Left colon (tissue), 2 donors: Measurements from ENCODE around the gene MEGF8. TPM values are rescaled to one million over a fixed set of nuclear protein-coding genes. Genes with fewer than 3 reads are reported as not detected.
A peak's percentile ranks its signal among the peaks of the same experiment; 100 is the strongest.

Experiments
- ATAC-seq: fragments of 200-7000 bp; cut with Tn5 transposase; one replicate; pipeline ENCODE4 v1.9.1; 2020; ENCODE audit warnings: mild to moderate bottlenecking, moderate library complexity
- DNase-seq, 2 donors: peaks; one replicate each; pipeline ENCODE4 v3.0.0-alpha.2; 2020
- intact Hi-C, 2 donors: fragments of 100-400 bp; cut with DNase I in 1 of 2; cut with micrococcal nuclease in 1 of 2; formaldehyde crosslinking; loops; one replicate each; pipeline versions ENCODE4 v1.11.2 to v1.14.0; 2022; cut with DNase I, micrococcal nuclease
- total RNA-seq, 2 donors: library from RNA; stranded (reverse); fragmentation: NEBNext Ultra II Directional; extraction: Animal tissue kit (Norgen Biotek cat#: 25700); gene quantifications; one replicate each; pipeline ENCODE4 v1.2.1, GENCODE V29; 2021
- donor health status: DM: no; HTN: no; CAD: no.
- donor health status: DM: yes; HTN: yes; CAD: no.

The MEGF8 gene
- total RNA-seq, 2 donors from 2014 or later = 21.4 to 21.5 TPM

DNA sequence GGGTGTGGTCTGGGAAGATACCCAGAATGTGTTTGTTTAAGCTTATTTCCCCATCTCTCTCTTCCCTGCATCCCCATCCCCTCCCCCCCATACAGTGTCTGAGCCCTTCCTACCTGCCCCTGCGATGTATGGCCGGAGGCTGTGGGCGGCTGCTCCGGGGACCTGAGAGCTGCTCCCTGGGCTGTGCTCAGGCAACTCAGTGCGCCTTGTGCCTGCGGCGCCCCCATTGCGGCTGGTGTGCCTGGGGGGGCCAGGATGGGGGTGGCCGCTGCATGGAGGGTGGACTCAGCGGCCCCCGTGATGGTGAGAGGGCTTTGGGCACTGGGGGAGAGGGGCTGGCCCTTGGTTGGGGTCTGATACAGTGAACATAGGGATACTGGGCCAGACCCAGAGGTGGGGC lies 42.9 kb downstream of the MEGF8 start:
- intact Hi-C loops = no loop called here
- no peak for DNase-seq
- no peak for ATAC-seq

DNA sequence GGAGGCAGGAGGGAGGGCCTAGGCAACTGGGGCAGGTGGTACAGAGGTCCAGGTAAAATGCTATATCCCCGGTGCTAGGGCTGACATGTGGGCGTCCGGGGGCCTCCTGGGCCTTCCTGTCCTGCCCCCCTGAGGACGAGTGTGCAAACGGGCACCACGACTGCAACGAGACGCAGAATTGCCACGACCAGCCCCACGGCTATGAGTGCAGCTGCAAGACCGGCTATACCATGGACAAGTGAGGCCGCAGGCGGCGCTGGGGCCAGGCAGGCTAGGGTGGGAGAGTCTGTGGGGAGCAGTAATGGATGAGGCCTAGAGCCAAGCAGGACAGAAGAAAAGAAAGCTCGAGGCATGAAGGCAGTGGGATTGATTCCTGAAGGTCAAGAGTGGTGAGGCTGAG lies 43.3 kb downstream of the MEGF8 start:
- ATAC-seq (no peak), DNase-seq (no peak)
- intact Hi-C loops = no loop called here

DNA sequence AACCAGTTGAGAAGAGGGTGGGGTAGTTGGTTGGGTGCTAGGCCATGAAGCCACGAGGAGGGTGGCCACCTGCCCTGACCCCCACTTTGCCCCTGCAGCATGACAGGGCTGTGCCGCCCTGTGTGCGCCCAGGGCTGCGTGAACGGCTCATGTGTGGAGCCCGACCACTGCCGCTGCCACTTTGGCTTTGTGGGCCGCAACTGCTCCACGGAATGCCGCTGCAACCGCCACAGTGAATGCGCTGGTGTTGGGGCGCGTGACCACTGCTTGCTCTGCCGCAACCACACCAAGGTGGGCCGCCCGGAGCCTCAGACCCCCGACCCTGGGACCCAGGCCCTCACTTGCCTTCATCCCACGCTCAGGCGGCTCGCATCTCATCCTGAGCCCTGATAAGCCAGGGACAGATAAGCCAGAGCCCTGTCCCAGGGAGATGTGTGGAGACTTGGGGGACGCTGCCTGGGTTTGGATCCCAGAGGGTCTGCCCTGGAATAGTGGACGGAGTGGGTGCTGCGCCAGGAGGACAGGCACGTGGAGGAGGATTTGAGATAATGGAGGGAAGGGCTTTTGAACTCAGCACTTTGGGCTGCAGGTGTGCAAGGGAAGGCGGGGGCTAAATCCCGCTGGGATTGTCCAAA lies 44.1 kb downstream of the MEGF8 start:
- intact Hi-C loops = no loop called here
- no peak for DNase-seq
- ATAC-seq = no peak

DNA sequence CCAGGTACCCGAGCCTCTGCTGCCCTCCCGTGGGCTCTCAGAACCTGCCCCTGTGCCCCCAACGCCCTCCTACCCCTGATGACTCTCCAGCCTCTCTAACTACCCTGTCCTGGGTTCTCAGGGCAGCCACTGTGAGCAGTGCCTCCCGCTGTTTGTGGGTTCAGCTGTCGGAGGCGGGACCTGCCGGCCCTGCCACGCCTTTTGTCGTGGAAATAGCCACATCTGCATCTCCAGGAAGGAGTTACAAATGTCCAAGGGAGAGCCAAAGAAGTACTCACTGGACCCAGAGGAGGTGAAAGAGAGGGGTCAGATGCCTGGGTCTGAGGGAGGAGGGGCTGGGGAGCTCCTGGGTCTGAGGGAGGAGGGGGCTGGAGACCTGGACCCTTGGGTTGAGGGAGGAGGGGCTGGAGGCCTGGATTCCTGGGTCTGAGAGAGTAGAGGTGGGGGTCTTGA lies 44.7 kb downstream of the MEGF8 start:
- ATAC-seq = no peak
- DNase-seq = no peak
- intact Hi-C loops = no loop called here

DNA sequence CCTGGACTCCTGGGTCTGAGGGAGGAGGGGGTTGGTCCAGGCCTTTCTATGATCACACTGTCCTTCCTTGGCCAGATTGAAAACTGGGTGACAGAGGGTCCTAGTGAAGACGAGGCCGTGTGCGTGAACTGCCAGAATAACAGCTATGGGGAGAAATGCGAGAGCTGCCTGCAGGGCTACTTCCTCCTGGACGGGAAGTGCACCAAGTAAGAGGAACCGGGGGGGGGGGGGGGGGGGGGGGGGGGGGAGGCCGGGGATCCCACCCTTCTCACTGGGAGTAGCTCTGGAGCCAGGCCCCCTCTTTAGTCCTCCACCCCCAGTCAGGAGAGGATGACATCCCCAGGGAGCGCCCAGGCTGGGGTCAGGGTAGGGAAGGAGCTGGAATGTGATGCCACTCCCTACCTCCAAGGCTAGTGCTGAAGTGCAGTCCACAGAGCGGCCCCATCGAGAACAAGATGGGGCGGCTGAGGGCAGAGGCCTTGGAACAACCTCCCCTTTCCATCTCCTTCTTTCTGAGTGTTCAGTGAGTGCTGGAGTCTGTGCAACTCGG lies 45.3 kb downstream of the MEGF8 start:
- DNase-seq = no peak
- no peak for ATAC-seq
- intact Hi-C loops = no loop called here

DNA sequence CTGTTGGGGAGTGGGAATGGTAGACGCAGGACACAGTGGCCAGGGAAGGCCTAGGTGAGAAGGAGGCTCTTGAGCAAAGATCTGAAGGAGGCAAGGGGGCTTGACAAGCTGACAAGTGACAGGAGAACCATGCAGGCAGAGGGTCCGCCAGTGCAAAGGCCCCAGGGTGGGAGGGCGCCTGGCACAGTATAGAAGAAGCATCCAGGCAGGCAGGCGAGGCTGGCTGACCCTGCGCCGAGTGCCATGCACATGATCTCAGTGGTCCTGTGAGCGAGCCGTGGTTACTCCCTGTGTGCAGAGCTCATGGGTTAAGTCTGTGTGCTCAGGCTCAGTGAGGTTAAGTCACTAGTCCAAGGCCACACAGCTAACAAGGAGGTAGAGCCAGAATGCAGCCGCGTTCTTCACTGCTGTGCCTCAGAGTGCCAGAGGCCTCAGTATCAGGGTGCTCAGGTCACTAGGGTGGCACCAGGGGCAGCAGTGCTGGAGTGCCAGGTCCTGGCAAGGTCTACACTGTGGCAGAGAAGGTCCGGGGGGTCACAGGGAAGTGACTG lies 49.5 kb downstream of the MEGF8 start:
- DNase-seq (no peak), ATAC-seq (no peak)
- intact Hi-C loops = no loop called here

DNA sequence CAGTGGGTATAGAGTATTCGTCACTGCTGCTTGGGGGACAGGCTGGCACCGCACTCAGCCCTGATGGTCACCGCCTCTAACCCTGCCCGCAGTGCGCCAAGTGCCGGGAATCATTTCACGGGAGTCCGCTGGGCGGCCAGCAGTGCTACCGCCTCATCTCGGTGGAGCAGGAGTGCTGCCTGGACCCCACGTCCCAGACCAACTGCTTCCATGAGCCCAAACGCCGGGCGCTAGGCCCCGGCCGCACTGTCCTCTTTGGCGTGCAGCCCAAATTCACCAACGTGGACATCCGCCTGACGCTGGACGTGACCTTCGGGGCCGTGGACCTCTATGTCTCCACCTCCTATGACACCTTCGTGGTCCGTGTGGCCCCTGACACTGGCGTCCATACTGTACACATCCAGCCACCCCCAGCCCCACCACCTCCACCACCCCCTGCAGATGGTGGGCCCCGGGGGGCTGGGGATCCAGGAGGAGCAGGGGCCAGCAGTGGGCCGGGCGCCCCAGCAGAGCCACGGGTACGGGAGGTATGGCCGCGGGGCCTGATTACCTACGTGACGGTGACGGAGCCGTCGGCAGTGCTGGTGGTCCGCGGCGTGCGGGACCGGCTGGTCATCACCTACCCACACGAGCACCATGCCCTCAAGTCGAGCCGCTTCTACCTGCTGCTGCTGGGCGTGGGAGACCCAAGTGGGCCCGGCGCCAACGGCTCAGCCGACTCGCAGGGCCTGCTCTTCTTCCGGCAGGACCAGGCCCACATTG lies 50.2 kb downstream of the MEGF8 start:
- DNase-seq (no peak), ATAC-seq (no peak)
- intact Hi-C loops = no loop called here

DNA sequence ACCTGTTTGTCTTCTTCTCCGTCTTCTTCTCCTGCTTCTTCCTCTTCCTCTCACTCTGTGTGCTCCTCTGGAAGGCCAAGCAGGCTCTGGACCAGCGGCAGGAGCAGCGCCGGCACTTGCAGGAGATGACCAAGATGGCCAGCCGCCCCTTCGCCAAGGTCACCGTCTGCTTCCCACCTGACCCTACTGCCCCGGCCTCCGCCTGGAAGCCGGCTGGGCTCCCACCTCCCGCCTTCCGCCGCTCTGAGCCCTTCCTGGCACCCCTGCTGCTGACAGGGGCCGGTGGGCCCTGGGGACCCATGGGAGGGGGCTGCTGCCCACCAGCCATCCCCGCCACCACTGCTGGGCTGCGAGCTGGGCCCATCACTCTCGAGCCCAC lies 50.7 kb downstream of the MEGF8 start:
- no peak for DNase-seq
- ATAC-seq = no peak
- intact Hi-C loops = no loop called here

DNA sequence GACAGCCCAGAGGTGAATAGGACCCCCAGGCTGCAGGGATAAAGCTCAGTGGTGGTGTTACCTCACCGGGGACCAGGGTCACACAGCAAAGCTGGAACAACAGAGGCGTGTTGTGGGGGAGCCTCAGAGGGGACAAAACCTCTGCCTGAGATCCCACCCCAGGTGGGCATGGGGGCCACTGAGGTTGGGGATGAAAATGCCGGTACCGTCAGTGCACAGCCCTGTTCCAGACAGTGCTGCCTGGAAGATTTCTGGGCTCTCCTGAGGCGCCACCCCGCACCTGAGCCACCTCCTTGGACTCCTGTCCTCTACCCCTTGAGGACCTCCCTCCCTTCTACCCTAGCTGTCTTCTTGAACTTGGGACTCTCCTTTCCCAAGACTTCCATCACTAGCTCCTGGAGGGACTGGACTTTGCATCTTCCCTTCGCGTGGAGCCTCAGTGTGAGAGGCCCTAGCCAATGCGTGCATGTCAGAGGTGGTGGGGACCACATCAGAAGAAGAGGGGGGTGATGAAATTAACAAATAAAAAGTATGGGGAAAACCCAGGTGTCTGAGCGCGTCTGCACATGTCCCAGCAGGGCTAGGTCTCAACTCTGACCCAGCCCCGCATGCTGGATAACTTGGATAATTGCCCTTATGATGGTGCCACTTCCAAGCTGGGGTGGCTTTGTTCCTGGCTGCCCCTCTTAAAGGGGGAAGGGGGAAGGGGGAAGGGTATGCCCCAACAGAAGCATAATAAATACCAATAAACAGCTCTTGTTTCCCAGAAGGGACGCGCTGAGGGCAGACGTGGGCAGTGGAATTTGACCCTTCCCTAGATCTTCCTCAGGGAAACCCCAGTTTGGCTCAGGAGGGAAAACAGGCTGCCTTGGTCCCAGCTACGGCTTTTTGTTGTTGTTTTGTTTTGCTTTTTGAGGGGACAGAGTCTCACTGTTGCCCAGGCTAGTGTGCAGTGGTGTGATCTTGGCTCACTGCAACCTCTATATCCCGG lies 53.1 kb downstream of the MEGF8 start:
- ATAC-seq (peak; percentile 17), DNase-seq (no peak)
- intact Hi-C loops = no loop called here

DNA sequence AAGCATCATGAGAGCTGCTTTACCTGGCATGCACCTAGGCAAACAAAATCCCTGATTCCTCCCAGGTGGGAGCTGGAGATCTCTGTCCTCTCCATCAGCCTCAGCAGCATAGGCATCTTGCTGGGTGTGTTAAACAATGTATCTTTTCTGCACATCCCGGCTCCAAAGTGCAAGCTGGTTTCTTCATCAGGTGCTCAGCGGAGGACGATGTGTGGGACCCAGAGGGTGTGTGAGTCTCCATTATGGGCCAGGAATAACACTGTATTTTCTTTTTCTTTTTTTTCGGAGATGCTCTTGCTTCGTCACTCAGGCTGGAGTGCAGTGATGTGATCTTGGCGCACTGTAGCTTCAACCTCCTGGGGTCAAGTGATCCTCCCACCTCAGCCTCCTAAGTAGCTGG lies 54.7 kb downstream of the MEGF8 start:
- intact Hi-C loops = no loop called here
- no peak for ATAC-seq
- DNase-seq = no peak

DNA sequence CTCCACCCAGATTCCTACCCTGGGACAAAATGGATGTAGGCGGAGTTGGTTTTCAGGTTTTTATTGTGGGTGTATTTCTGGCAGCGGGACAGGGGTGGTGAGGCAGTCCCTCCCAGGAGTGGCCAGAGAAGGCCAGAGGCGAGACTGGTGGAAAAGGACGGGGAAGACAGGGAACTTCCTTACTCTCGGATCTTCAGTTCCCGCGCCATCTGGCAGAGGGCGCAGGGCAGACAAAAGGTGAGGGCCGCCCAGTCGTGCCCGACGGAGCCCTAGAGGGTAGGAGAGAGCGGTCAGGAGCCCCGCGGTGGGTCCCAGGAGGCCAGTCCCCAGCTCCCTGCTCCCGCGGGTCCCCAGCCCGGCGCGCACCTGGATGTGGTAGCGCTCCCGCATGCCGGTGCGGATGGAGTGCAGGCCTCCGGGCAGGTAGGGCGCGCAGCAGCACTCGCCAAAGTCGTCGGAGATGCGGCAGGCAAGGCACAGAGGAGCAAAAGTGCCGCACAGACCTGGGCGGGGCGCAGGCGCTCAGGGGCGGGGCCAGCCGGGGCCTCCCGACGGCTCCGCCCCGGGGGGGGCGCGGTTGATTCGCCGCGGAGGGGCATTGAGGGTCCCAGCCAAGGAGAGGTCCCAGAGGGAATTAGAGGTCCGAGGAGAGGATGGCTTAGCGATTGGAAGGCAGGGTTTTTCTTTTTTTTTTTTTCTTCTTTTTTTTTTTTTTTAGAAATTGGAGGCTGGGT lies 61.7 kb downstream of the MEGF8 start:
- peak; percentile 85 for DNase-seq
- peak; percentile 94 for ATAC-seq
- intact Hi-C loops = no loop called here

DNA sequence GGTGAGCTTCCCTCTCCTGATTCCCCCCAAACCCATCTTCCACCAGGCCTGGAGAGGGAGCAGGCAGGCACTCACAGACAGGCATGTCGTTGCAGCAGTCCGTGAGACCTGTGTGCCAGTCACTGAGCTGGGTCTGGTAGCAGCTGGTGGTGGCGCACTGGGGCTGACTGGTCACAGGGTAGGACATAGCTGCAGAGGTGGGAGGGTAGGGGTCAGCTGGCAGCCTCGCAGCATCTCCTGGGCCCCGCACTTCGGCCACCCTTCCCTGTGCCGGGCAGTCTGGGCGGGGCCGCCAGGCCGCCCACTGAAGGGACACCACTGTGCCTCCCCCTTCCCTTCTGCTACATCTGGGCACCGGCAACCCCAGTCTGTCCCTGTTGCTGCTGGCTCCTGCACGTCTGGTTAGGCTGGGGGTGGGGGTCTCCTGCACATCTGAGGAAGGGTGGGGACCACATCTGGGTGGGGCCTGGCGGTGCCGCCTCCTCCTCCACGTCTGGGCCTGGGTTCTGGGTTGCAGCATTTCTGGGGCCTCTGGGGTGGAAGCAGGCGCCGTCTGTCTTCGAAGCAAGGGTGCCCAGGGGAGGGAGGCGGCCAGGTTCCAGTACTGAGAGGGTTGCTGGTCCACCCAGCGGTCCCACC lies 63.5 kb downstream of the MEGF8 start:
- ATAC-seq = no peak
- intact Hi-C loops = no loop called here

DNA sequence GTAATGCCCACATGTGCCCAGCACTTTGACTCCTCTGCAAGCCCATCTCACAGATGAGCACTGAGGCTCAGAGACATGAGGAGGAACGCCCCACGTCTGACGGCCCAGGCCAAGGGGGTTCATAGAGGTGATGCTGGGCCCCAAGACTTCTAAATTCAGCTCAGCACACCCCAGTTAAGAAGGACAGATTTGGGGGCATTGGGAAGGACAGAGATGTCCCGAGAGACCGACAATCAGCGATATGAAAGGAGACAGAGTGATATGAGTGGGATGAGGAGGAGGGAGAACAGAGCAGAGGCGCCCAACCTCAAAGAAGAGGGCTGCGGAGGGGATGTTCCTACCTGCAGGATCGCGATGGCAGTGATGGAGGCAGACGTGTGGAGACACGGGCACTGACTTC lies 64.5 kb downstream of the MEGF8 start, which contains the start of gene CNFN:
Gene CNFN, minus strand, starts transcription at position 399 of the 400 bp plus-strand sequence. CDS start 1,260 bp downstream, outside the sequence.
- DNase-seq (no peak), ATAC-seq (no peak)
- intact Hi-C loops = no loop called here

More for the DNA sequence above, 63.5 kb downstream of the MEGF8 start:
- no peak for DNase-seq

DNA sequence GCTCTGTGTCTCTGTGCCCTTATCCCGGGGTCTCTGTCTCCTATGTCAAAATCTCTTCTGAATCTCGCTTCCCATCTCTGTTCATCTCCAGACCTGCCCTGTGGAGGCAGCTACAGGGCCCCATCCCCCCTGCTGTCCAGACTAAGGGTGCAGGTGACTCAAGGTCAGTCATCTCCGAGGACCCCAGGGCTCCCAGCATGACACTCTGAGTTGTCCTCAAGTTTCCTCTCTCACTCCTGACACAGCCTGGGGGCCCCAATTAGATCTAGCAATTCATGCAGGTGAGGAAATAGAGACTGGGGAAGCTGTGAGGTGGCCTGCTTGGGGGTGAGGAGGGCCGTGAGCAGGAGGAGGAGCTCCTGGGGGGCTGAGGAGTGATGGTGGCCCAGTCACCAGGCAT lies 66.7 kb downstream of the MEGF8 start:
- intact Hi-C loops = no loop called here
- ATAC-seq (no peak), DNase-seq (no peak)

DNA sequence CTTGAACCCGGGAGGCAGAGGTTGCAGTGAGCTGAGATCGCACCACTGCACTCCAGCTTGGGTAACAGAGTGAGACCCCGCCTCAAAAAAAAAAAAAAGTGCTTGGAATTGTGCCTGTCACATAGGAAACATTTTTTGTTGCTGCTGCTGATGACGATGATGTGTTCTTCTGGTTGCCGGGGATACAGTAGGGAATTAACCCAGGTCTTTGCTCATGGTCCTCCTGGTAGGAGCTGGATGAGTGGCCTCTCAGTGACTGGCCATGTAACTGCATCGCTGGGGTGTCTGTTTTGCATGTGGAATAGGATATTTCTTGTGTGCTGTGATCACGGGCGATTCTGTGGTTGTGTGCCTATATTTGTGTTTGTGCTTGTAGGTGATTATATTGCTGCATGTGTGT lies 69.3 kb downstream of the MEGF8 start:
- intact Hi-C loops = no loop called here
- ATAC-seq = no peak
- DNase-seq = no peak

DNA sequence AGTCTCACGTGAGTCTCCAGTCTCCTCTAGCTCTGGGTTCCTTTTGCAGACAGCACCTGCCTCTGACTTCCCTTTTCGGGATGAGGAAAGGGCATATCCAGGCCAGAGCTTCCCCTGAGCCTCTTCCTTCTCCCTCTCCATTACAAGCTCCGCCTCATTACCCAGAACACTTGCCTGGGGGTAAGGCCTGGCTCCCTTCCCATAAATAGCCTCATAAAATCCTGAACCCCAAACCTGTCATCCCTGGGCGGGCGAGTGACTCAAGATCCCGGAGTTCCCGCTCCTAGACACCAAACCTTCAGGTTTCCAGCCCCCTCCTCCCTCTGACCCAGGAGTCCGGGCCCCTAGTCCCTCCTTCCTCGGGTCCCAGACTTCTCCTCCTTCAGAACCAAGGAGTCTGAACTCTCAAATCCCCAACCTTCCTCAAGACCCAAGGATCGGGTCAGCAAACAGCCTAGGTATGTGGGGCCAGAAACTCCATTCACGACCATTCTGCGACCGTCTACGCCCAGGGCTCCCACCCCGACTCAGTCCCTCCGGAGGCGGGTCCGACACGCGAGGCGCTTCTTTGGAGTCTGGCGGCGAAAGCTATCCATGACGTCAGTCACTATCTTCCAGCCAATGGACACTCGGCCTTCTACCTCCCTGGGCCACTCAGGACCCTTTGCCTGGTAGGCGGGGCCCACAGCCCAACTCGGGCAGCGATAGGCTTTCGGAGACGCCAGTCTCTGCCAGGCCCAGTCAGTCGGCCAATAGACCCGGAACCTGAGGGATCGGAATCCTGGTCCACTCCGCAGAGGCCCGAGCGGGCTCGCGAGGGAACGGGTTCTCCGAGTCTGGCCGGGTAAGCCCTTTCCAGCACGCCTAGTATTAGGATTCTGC lies 71.2 kb downstream of the MEGF8 start:
- ATAC-seq = peak; percentile 96
- intact Hi-C loops = no loop called here
- peak; percentile 95 to 98 for DNase-seq
